OCI-LY1 (cell line): ENCODE measurements around the gene ZCCHC8.

ENCODE experiments used
- EZH2 ChIP-seq: fragments of 200-600 bp; sonication (generic), shearing (Covaris generic); IDR thresholded peaks from 2 replicates; pipeline ENCODE4 v1.8.0; 2017; ENCODE audit warnings: borderline replicate concordance, mixed run types, mild to moderate bottlenecking, antibody characterized with exemption, low read length, moderate library complexity, mixed read lengths
- TF ChIP-seq, protein P1 (sequence below): fragments of 200-600 bp; sonication (generic), shearing (Covaris generic); IDR thresholded peaks from 2 replicates; pipeline ENCODE4 v1.5.1; 2017; ENCODE audit warnings: mild to moderate bottlenecking, antibody characterized with exemption, low read length, moderate library complexity, mixed read lengths

DNA sequence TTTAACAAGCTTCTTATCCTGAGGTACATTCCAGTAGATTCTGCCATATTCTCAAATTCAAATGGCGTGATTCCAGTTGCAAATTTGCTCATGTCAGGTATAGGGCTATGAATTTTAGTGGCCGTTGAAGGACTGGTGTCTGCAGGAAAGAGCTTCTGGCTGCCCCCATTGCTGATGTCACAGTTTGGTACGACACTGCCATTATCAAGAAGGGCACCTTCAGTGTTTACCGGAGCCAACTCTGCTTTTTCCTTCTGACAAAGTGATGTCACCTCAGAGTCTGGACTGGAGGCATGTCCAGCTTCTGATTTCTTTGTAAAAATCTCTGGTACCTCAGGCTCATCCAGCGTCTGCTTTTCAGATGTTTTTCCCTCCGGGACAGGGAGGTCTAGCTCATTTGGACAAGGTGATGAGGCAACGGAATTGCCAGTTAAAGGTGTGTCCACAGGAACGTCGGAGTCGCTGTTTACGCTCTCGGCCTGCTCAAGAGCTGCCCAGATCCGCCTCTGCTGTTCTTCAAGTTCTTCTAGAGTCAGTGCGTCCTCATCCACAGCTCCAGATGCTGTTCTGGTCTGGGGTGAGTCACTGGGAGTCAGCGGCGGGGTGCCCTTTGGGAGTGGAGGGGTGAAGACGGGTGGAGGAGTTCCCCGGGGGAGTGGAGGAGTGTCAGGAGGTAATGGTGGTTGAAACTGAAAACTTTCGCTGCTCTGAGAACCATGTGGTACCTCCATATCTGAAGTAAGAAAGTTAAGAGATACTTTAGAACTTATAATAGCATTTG, 27.0 kb downstream of the ZCCHC8 start:
- TF ChIP-seq, protein P1, sequence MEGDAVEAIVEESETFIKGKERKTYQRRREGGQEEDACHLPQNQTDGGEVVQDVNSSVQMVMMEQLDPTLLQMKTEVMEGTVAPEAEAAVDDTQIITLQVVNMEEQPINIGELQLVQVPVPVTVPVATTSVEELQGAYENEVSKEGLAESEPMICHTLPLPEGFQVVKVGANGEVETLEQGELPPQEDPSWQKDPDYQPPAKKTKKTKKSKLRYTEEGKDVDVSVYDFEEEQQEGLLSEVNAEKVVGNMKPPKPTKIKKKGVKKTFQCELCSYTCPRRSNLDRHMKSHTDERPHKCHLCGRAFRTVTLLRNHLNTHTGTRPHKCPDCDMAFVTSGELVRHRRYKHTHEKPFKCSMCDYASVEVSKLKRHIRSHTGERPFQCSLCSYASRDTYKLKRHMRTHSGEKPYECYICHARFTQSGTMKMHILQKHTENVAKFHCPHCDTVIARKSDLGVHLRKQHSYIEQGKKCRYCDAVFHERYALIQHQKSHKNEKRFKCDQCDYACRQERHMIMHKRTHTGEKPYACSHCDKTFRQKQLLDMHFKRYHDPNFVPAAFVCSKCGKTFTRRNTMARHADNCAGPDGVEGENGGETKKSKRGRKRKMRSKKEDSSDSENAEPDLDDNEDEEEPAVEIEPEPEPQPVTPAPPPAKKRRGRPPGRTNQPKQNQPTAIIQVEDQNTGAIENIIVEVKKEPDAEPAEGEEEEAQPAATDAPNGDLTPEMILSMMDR = no peak
- no peak for TF ChIP-seq EZH2
